Measurements from ENCODE around the gene CTAG2. TPM values are rescaled to one million over a fixed set of nuclear protein-coding genes. Genes with fewer than 3 reads are reported as not detected.

The CTAG2 gene
- total RNA-seq: not detected in 2 replicates

DNA sequence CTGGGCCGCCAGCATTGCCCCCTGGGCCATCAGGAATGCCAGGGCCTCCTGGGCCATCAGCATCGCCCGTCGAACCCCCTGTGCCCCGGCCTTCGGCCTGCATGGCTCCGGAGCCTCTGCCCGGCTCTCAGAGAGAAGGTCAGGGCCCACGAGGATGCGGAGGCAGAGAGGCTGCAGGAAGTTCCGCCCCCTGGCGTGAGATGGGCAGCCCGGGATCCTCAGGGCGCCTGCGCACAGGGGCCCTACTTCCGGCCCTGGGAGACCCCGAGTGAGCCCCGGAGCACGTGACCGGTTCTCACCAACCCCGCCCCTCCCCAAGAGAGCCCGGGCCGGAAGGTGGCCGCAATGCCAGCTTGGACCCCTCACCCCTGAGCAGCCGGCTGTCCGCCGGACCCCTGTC, at the start of gene CTAG2:
Gene CTAG2 (minus strand): TSS at position 167 of the 400 bp plus-strand sequence. CDS start 64 bp downstream, at position 103.

DNA sequence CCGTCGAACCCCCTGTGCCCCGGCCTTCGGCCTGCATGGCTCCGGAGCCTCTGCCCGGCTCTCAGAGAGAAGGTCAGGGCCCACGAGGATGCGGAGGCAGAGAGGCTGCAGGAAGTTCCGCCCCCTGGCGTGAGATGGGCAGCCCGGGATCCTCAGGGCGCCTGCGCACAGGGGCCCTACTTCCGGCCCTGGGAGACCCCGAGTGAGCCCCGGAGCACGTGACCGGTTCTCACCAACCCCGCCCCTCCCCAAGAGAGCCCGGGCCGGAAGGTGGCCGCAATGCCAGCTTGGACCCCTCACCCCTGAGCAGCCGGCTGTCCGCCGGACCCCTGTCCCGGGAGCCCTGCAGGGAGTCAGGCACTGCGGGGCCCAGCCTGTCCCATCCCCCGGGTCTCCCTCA, 34.2 kb downstream of the CTAG2 start, which contains the start of gene CTAG1B:
Gene CTAG1B (minus strand): TSS at position 101 of the 400 bp plus-strand sequence. CDS start 64 bp downstream, at position 37.

Other genes starting within 250 kb of the CTAG2 start
- gene DNASE1L1, start 244.3 kb downstream of the CTAG2 start, total RNA-seq: 98.5 and 105 TPM in 2 replicates
- 22.0 and 22.3 TPM in 2 replicates for gene TAFAZZIN, start 242.0 kb downstream of the CTAG2 start, total RNA-seq
- 69.8 and 73.5 TPM in 2 replicates for gene ATP6AP1, start 224.9 kb downstream of the CTAG2 start, total RNA-seq
- gene GDI1, start 216.4 kb downstream of the CTAG2 start, total RNA-seq: 67.5 and 88.0 TPM in 2 replicates
- 57.8 and 62.8 TPM in 2 replicates for gene FAM50A, start 209.4 kb downstream of the CTAG2 start, total RNA-seq
- gene PLXNA3, start 195.3 kb downstream of the CTAG2 start, total RNA-seq: 4.5 and 4.9 TPM in 2 replicates
- 39.2 and 46.4 TPM in 2 replicates for gene LAGE3, start 174.3 kb downstream of the CTAG2 start, total RNA-seq
- gene UBL4A, start 167.0 kb downstream of the CTAG2 start, total RNA-seq: 45.2 and 53.7 TPM in 2 replicates
- gene SLC10A3, start 162.9 kb downstream of the CTAG2 start, total RNA-seq: 35.6 and 40.2 TPM in 2 replicates
- 26.4 and 27.4 TPM in 2 replicates for gene FAM3A, start 137.3 kb downstream of the CTAG2 start, total RNA-seq
- gene G6PD, start 106.7 kb downstream of the CTAG2 start, total RNA-seq: 75.2 and 82.4 TPM in 2 replicates
- 17.9 and 41.4 TPM in 2 replicates for gene IKBKG, start 106.0 kb downstream of the CTAG2 start, total RNA-seq
- gene CTAG1A, start 68.4 kb downstream of the CTAG2 start, total RNA-seq: not detected in 2 replicates
- not detected in 2 replicates for gene CTAG1B, start 34.3 kb downstream of the CTAG2 start, total RNA-seq
- gene GAB3, start 97.5 kb upstream of the CTAG2 start, total RNA-seq: 3.5 and 3.6 TPM in 2 replicates
- gene DKC1, start 109.3 kb upstream of the CTAG2 start, total RNA-seq: 40.6 and 46.9 TPM in 2 replicates
- 25.9 and 28.7 TPM in 2 replicates for gene MPP1, start 151.9 kb upstream of the CTAG2 start, total RNA-seq
- gene SMIM9, start 181.1 kb upstream of the CTAG2 start, total RNA-seq: not detected in 2 replicates
- gene F8A1, start 232.8 kb upstream of the CTAG2 start, total RNA-seq: 4.9 and 6.1 TPM in 2 replicates

Data from mammary microvascular endothelial cell (primary cell).